Activated CD4-positive, alpha-beta memory T cell treated with anti-CD3 and anti-CD28 coated beads, Interleukin-2, amount 10 ng/mL, durations not matched to agents 7 days and 5 days (primary cell): ENCODE data around the gene SPOCK1. TPM values are rescaled to one million over a fixed set of nuclear protein-coding genes. Genes with fewer than 3 reads are reported as not detected.

ENCODE experiments used
- CTCF ChIA-PET: fragments of 350-600 bp; sonication (Branson Sonifier 250); formaldehyde crosslinking; loops from one replicate; lab custom pipeline; 2021; ENCODE audit warnings: antibody characterized with exemption, inconsistent platforms; lab: Charles Lee
- POLR2A ChIA-PET: fragments of 350-600 bp; sonication (Branson Sonifier 250); formaldehyde crosslinking; loops from one replicate; lab custom pipeline; 2021; ENCODE audit warnings: antibody characterized with exemption; lab: Charles Lee
- DNase-seq: peaks from one replicate; pipeline ENCODE4 v3.0.0-alpha.2; 2020
- H3K27ac Mint-ChIP-seq: one replicate; pipeline ENCODE4 v1.8.0; 2021; ENCODE audit warnings: mild to moderate bottlenecking, mixed read lengths
- H3K27me3 Mint-ChIP-seq: one replicate; pipeline ENCODE4 v1.8.0; 2021; ENCODE audit warnings: mixed read lengths
- H3K36me3 Mint-ChIP-seq: one replicate; pipeline ENCODE4 v1.8.0; 2021; ENCODE audit warnings: low read depth, mixed read lengths
- H3K4me1 Mint-ChIP-seq: one replicate; pipeline ENCODE4 v1.8.0; 2021; ENCODE audit warnings: mixed read lengths
- H3K4me3 Mint-ChIP-seq: one replicate; pipeline ENCODE4 v1.8.0; 2021; ENCODE audit warnings: mild to moderate bottlenecking, mixed read lengths
- H3K9me3 Mint-ChIP-seq: one replicate; pipeline ENCODE4 v1.8.0; 2021; ENCODE audit warnings: mixed read lengths
- total RNA-seq, 2 experiments: library from RNA; stranded (reverse); gene quantifications; one replicate each; pipeline ENCODE4 v1.2.3, GENCODE V29; 2021

The SPOCK1 gene
- total RNA-seq, 2 experiments from 2014 or later, result 0.73 to 0.86 TPM

GRCh38 chr5:137207023-137207760 lies 291.9 kb downstream of the SPOCK1 start:
- no peaks in the 10 kb centered on the region for H3K4me1 Mint-ChIP-seq
- H3K9me3 Mint-ChIP-seq, result no peaks in the 10 kb centered on the region
- CTCF ChIA-PET, result interaction anchor here (0.6 kb wide), 1 partner anchor 1246 kb away, joined by 4 read pairs; no protein-coding TSS in a partner anchor
- H3K4me3 Mint-ChIP-seq, result no peak overlapping the region
- DNase-seq, result no peak
- POLR2A ChIA-PET, result no interaction called here
- no peaks in the 10 kb centered on the region for H3K36me3 Mint-ChIP-seq
- H3K27me3 Mint-ChIP-seq, result no peaks in the 10 kb centered on the region
- no peak overlapping the region for H3K27ac Mint-ChIP-seq

- Mint-ChIP-seq H3K27me3 (no peaks in the 10 kb centered on the region), H3K4me1 (no peaks in the 10 kb centered on the region), H3K36me3 (no peaks in the 10 kb centered on the region), H3K4me3 (no peak overlapping the region), H3K27ac (no peak overlapping the region), H3K9me3 (no peaks in the 10 kb centered on the region)
- CTCF ChIA-PET, result no interaction called here
- POLR2A ChIA-PET, result no interaction called here
- no peak for DNase-seq
Measured at GRCh38 chr5:137206030-137206715, 293.0 kb downstream of the SPOCK1 start.

- POLR2A ChIA-PET, result no interaction called here
- CTCF ChIA-PET, result no interaction called here
- Mint-ChIP-seq H3K27me3 (no peaks in the 10 kb centered on the region), H3K4me1 (no peaks in the 10 kb centered on the region), H3K27ac (no peak overlapping the region), H3K9me3 (no peaks in the 10 kb centered on the region), H3K36me3 (no peaks in the 10 kb centered on the region), H3K4me3 (no peak overlapping the region)
- DNase-seq, result no peak
Measured at GRCh38 chr5:137205231-137206027, 293.7 kb downstream of the SPOCK1 start.

- no peak for DNase-seq
- CTCF ChIA-PET, result no interaction called here
- Mint-ChIP-seq H3K36me3 (no peaks in the 10 kb centered on the region), H3K4me3 (no peak overlapping the region), H3K27ac (no peak overlapping the region), H3K4me1 (no peaks in the 10 kb centered on the region), H3K27me3 (no peaks in the 10 kb centered on the region), H3K9me3 (no peaks in the 10 kb centered on the region)
- POLR2A ChIA-PET, result no interaction called here
Measured at GRCh38 chr5:137203011-137203632, 296.0 kb downstream of the SPOCK1 start.

- ChIA-PET POLR2A (no interaction called here), CTCF (no interaction called here)
- Mint-ChIP-seq H3K9me3 (no peaks in the 10 kb centered on the region), H3K27me3 (no peaks in the 10 kb centered on the region), H3K4me3 (no peak overlapping the region), H3K27ac (no peak overlapping the region), H3K36me3 (no peaks in the 10 kb centered on the region), H3K4me1 (no peaks in the 10 kb centered on the region)
- DNase-seq, result no peak
Measured at GRCh38 chr5:137201876-137202275, 297.2 kb downstream of the SPOCK1 start.

GRCh38 chr5:137200906-137201700 lies 298.0 kb downstream of the SPOCK1 start:
- H3K27me3 Mint-ChIP-seq, result no peaks in the 10 kb centered on the region
- no peaks in the 10 kb centered on the region for H3K36me3 Mint-ChIP-seq
- CTCF ChIA-PET, result no interaction called here
- no peaks in the 10 kb centered on the region for H3K9me3 Mint-ChIP-seq
- no peak overlapping the region for H3K27ac Mint-ChIP-seq
- no peaks in the 10 kb centered on the region for H3K4me1 Mint-ChIP-seq
- POLR2A ChIA-PET, result no interaction called here
- no peak overlapping the region for H3K4me3 Mint-ChIP-seq
- DNase-seq, result no peak

GRCh38 chr5:137199966-137200365 lies 299.2 kb downstream of the SPOCK1 start:
- ChIA-PET CTCF (no interaction called here), POLR2A (no interaction called here)
- Mint-ChIP-seq H3K4me1 (no peaks in the 10 kb centered on the region), H3K27ac (no peak overlapping the region), H3K27me3 (no peaks in the 10 kb centered on the region), H3K36me3 (no peaks in the 10 kb centered on the region), H3K4me3 (no peak overlapping the region), H3K9me3 (no peaks in the 10 kb centered on the region)
- DNase-seq, result no peak

GRCh38 chr5:137199201-137199600 lies 299.9 kb downstream of the SPOCK1 start:
- DNase-seq, result no peak
- CTCF ChIA-PET, result no interaction called here
- no peaks in the 10 kb centered on the region for H3K27me3 Mint-ChIP-seq
- no peaks in the 10 kb centered on the region for H3K4me1 Mint-ChIP-seq
- no peaks in the 10 kb centered on the region for H3K36me3 Mint-ChIP-seq
- no peak overlapping the region for H3K4me3 Mint-ChIP-seq
- no peak overlapping the region for H3K27ac Mint-ChIP-seq
- H3K9me3 Mint-ChIP-seq, result no peaks in the 10 kb centered on the region
- POLR2A ChIA-PET, result no interaction called here

- CTCF ChIA-PET, result no interaction called here
- no peak overlapping the region for H3K27ac Mint-ChIP-seq
- DNase-seq, result no peak
- POLR2A ChIA-PET, result no interaction called here
- H3K36me3 Mint-ChIP-seq, result no peaks in the 10 kb centered on the region
- H3K27me3 Mint-ChIP-seq, result no peaks in the 10 kb centered on the region
- no peak overlapping the region for H3K4me3 Mint-ChIP-seq
- H3K9me3 Mint-ChIP-seq, result no peaks in the 10 kb centered on the region
- H3K4me1 Mint-ChIP-seq, result no peaks in the 10 kb centered on the region
Measured at GRCh38 chr5:137195483-137195882, 303.6 kb downstream of the SPOCK1 start.

GRCh38 chr5:137194300-137194699 lies 304.8 kb downstream of the SPOCK1 start:
- H3K27ac Mint-ChIP-seq, result no peak overlapping the region
- ChIA-PET POLR2A (no interaction called here), CTCF (no interaction called here)
- H3K4me1 Mint-ChIP-seq, result no peaks in the 10 kb centered on the region
- H3K27me3 Mint-ChIP-seq, result no peaks in the 10 kb centered on the region
- no peaks in the 10 kb centered on the region for H3K36me3 Mint-ChIP-seq
- H3K9me3 Mint-ChIP-seq, result no peaks in the 10 kb centered on the region
- DNase-seq, result no peak
- H3K4me3 Mint-ChIP-seq, result no peak overlapping the region

GRCh38 chr5:137192293-137192743 lies 306.8 kb downstream of the SPOCK1 start:
- Mint-ChIP-seq H3K4me3 (no peak overlapping the region), H3K27ac (no peak overlapping the region), H3K27me3 (no peaks in the 10 kb centered on the region), H3K36me3 (no peaks in the 10 kb centered on the region), H3K9me3 (no peaks in the 10 kb centered on the region), H3K4me1 (no peaks in the 10 kb centered on the region)
- ChIA-PET CTCF (no interaction called here), POLR2A (no interaction called here)
- DNase-seq, result no peak

GRCh38 chr5:137191179-137191578 lies 307.9 kb downstream of the SPOCK1 start:
- Mint-ChIP-seq H3K36me3 (no peaks in the 10 kb centered on the region), H3K4me3 (no peak overlapping the region), H3K27me3 (no peaks in the 10 kb centered on the region), H3K4me1 (no peaks in the 10 kb centered on the region), H3K27ac (no peak overlapping the region), H3K9me3 (no peaks in the 10 kb centered on the region)
- ChIA-PET POLR2A (no interaction called here), CTCF (no interaction called here)
- no peak for DNase-seq
